ENCODE results near the gene ZNF467.
A peak's percentile ranks its signal among the peaks of the same experiment; 100 is the strongest.

ZNF467 gene

DNA sequence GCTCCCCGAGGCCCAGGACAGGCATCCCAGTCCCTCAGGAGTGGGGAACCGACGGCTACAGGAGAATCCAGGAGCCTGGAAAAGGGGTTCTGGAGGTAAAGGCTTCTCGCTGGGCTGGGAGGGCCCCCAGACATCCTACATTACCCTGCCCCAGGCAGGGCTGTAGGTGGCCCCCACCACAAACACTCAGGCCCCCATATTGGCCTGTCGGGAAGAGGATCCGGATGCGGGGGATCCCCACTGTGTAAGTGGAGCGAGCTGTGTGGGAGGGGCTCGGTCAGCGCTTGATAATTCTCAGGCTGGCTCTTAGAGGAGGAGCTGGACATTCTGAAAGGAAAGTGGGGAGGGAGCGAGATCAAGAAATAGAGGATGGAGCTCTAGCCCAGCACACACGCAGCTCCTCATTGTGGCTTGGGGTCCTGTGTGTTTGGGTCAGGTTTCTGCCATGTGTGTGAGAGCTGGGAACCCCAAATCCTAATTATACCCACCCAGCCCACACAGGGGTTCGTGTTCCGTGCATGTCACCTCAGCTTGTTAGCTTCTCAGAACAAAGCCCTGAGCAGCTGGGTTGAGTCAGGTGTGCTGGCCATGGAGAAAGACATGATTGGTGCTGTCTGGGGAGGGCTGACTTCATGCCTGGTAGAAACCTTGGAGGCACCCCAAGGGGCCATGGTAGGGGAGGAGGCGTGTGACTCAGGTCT, 49.4 kb downstream of the ZNF467 start:
- no peak for DNase-seq

DNA sequence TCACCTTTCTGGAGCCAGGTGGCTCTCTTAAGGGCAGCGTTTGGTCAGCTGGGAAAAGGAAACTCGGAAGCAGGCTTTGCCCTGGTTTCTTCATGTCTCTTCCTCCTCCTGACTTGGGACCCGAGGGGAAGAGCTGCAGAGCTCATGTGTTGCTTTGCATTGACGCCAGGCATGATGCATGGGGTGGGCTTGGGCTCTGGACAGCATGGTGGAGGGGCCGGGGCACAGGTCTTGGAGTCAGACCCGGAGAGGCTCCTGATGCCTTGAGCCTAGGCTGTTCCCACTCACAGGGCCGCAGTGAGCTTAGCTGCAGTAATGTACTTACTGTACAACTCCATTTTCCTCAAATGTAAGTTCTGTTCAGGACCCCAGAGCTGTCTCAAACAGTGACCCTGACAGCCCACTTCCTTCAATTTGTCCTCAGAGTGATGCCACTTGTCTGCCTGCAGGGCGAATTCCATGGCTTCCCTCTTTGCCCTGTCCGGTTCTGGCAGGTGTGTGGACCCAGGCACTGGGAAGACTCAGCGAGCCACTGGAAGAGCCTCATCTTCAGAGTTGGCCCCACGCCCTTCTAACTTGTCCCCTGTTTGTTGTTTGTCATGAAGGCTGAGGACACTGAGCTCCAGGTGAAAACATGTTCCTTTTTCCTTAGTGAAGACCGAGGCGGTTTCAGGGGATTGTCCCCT, 50.2 kb downstream of the ZNF467 start:
- no peak for DNase-seq

DNA sequence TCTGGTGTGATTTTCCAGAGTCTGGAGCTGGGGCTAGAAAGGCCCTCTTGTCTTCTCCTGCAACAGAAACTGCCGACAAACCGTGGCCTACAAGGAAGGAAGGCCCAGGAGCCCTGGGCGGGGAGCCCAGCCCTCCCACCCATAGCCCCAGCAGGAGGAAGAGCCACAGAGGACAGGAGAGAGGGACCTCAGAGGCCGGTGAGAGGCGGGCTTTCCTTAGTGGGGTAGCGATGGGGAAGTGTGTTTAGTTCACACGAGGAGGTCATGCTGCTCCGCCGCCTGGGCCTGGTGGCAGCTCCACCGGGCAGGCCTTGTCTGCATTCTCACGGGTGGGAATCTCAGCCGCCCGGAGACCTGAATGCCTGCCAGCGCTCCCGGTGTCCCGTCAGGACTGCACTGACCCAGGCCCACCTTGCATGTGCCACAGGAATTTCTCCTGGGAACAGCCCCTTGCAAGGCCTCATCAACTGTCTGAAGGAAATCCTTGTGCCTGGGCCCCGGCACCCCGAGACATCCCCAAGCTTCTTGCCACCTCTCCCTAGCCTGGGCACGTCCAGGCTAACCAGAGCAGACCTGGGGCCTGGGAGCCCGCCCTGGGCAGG, 50.9 kb downstream of the ZNF467 start:
- DNase-seq = no peak

DNA sequence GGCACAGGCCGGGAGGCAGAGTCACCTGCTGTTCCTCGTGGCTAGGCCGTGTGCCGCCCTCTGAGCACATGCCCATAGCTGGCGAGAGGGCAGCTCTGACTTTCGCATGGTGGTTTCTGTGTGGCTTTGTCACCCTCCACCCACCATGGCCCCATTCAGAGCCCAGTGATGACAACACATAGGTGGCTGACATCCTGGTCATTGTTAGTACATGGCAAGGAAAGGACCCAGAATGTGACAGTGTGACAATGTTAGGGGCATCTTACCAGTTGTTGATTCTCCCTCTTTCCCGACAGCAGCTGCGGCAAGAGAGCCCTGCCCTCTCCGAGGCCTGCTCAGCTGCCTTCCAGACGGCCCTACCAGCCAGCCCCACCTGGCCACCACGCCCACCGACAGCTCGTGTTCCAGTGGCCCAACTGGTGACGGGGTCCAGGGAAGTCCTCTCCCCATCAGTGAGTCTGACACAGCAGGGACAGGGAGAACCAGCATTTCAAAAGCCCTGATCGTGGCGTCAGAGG, 52.2 kb downstream of the ZNF467 start:
- DNase-seq = no peak

DNA sequence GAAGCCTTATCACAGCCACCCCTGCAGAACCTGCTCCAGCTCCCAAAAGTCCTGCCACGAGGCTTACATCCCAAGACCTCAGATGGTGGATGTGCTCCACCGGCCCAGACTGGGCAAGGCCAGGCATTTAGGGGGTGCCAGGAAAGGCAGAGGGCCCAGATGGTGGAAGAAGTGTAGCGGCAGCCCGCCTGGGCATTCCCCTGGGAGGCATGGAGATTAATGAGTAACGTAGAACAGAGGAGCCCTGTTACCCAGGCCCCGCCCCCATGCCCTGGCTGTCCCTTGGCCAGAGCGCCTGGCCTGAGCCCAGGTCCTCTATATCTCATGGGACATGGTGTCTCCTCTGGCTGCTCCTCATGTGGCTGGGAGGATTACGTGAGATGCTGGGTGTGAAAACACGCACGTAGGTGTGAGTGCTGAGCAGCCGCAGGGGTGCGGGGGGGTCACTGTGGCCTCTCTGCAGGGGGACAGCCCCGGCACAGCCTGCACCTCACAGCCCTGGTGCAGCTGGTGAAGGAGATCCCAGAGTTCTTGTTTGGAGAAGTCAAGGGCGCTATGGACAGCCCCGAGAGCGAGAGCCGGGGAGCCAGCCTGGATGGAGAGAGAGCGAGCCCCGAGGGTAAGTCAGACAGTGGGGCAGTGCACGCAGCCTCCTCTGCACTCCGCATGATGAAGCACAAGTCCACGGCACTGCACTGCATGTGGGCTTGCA, 52.9 kb downstream of the ZNF467 start:
- peak; percentile 38 for DNase-seq

DNA sequence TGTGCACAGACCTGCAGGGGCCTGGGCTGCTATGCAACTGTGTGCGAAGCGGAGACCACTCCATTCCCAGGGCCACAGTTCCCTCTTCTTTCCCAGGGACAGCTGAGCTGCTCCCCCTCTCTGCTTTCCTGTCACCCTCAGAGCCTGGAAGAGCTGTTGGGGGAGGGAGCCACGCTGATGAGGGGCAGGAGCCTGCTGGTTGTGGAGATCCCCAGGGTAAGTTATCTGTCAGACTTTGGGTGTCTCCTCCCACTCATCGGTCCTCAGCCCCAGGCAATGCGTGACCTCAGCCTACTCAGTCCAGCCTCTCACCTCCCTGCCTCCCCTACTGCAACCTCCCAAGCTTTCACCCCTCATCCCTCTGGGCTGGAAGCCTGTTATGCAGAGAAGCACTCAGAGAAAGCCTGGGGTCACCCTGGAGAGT, 53.5 kb downstream of the ZNF467 start:
- DNase-seq = no peak

DNA sequence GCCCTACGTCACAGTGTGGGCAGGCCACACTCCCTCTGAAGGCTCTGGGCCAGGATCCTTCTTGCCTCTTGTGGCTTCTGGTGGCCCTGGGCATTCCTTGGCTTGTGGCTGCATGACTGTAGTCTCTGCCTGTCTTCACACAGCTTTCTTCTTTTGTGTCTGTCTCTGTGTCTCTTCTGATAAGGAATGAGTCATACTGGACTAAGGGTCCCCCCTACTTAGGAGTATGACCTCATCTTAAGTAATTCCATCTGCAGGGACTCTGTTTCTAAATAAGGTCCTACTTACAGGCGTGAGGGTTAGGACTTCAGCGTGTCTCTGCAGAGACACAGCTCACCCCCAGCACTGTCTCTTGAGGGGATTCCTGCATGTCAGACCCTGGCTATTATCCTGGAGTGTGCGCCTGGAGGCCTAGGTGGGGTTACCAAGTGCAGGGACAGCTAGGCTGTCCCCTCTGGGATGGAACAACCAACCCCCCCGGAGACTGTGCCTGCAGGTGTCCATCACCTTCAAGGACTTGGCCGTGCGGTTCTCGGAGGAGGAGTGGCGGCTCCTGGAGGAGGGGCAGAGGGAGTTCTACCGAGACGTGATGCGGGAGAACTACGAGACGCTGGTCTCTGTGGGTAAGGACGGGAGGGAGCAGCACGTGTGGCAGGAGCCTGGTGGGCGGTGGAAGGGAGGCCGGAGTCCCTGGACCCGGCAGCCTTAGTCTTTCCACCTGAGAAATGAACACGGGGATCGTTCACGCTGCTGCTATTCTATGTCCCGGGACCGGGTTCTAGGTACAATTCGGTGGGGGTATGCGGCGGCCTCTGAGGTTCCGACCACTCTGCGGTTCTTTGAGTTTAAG, 54.1 kb downstream of the ZNF467 start:
- no peak for DNase-seq

DNA sequence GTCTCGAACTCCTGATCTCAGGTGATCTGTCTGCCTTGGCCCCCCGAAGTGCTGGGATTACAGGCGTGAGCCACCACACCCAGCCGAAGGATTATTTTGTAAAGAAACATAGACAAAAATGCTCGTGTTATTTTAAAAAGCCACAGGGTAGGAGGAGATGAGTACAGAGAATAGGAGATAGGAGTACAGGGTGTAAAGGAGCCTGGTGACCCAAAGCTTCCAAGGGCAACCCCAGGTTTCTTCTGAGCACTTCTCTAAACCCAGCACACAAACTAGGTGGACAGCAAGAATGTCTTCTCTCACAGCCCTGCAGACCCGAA, 54.7 kb downstream of the ZNF467 start:
- no peak for DNase-seq

DNA sequence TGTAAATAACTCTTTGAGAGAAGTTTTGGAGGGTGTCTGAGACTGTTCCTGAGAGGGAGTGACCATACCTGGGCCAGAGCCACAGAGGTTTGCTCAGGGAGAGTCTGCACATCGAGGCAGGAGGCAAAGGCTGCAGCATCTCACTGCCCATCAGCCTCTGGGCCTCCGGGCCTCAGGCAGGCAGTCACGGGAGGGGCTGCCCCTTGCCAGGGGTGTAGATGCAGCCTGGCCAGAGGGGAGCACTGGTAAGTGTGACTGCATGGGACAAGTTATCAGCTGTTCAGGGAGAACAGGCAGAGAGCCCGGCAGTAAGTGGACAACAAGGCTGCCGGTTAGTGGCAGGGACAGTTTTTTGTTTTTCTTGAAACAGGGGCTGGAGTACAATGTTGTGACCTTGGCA, 55.9 kb downstream of the ZNF467 start:
- no peak for DNase-seq

DNA sequence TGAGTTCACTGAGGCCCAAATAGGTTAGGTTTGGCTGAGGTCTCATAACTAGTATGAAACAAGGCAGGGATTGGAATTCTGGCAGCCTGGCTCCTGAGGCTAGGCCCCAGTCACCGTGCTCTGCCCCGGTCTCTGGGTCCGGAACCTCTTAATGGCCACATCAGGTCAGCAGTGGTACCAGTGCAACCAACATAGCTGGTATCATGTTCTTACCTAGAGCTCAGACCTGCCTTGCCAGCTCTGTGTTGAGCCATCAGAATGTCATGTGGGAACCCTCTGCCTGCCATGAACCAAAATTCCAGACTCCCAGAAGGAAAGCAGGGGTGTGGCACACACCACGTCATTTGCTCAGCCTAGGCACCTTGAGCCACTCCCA, 56.5 kb downstream of the ZNF467 start:
- no peak for DNase-seq

DNA sequence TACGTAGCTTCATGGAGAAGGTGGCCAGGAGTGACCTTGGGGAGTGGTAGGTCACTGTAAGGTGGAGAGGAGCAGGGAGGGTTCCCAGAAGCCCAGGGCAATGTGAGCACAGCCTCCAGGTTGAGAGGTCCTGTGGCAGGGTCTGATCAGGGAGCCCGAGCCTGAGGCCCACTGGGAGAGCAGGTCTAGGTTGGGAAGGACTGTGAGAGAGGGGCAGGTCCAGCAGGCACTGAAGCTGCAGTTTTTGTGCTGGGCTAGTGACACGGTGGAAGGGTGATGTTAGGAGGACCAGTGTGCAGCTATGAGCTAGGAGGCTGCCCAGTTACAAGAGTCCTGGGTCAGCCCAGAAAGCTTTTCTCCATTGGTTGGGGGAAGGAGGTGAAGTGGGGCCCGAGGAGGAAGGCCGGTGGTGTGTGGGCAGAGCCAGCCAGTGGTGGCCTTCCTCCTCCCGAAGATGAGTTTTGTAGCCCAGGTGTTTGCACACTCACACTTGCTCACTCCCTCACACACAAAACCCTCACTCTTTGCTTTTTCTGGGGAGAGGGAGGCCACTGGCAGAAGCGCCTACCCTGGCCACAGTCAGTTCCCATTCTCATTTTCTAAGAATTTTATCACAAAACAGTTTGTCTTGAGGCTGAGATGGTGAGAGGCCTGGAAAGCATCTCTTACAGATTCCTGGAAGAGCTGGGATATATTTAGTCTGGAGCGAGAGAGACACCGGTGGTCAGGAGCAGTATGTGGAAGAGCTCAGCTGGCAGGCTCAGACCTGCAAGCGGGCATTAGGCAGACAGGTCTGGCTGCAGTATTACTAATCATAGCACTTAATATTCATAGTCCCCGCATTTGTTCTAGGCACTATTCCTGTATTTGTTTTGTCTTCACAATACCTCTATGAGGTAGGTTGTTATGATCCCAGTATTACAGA, 57.1 kb downstream of the ZNF467 start:
- DNase-seq = no peak

DNA sequence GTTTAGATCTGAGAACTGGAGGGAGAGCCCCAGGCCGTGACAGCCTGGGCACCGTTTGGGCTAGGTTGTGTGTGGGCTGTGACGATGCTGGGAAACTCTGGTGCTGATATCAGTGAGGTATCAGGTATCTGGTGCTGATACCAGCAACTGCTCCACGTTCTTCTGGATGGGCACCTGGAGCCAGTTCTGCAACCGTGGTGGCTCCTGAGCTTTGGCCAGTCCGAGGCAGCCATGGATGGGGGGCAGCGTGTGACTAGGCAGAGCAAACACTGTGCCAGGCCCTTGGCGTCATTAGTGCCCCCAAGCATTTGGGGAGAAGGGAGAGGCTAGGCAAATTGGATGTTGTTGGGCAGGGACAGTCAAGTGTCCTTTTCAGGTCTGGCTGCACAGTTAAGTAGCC, 57.9 kb downstream of the ZNF467 start:
- no peak for DNase-seq

DNA sequence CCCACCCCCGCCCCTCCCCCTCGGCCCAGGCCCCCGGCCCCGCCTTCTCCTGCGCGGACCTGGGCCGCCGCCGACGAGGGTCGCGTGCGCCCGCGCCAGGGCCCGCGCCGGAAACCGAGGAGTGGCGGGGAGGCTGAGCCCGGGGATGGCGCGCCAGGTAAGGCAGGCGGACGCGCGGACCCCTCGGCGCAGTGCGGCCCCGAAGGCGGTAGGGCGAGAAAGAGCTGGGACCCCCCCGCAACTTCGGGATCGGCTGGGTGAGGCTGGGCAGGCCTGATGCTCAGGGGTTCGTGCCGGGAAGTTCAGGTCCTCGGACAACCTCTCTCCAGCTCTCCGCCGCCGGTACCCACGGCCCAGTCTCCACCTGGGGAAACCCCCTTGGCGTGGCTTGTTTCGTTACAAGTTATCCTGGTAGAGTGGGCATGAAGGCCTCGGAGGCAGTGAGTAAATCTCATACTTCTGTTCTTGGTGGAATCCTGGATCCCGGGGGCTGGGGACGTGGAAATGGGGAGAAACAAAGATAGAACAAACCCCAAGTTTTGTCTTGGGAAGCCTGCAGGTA, 58.4 kb downstream of the ZNF467 start:
- DNase-seq = no peak

All from kidney glomerular epithelial cell (primary cell).